Measurements from ENCODE around the gene FFAR3.

Gene FFAR3

DNA sequence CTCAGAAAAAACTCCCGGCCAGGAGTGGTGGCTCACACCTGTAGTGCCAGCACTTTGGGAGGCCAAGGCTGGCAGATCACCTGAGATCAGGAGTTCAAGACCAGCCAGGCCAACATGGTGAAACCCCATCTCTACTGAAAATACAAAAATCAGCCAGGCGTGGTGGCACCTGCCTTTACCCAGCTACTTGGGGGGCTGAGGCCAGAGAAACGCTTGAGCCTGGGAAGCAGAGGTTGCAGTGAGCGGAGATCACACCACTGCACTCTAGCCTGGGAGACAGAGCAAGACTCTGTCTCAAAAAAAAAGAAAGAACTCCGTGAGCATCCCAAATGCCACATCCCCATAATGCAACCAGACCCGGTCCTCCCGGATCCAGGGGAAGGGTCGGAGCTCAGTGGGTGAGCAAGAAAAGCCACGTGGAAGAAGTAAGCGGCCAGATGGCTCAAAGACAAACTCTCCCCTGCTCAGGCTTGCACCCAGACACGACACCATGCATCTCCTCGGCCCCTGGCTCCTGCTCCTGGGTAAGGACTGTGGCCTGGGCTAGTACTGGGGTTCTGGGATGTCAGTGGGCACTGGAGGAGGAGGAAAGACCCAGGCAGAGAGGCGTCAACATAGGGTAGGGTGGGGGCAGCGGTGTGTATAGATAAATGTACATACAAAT, 26.6 kb upstream of the FFAR3 start:
- DNase-seq, result no peak

GRCh38 chr19:35332817-35333216, 25.4 kb upstream of the FFAR3 start:
- DNase-seq, result no peak

DNA sequence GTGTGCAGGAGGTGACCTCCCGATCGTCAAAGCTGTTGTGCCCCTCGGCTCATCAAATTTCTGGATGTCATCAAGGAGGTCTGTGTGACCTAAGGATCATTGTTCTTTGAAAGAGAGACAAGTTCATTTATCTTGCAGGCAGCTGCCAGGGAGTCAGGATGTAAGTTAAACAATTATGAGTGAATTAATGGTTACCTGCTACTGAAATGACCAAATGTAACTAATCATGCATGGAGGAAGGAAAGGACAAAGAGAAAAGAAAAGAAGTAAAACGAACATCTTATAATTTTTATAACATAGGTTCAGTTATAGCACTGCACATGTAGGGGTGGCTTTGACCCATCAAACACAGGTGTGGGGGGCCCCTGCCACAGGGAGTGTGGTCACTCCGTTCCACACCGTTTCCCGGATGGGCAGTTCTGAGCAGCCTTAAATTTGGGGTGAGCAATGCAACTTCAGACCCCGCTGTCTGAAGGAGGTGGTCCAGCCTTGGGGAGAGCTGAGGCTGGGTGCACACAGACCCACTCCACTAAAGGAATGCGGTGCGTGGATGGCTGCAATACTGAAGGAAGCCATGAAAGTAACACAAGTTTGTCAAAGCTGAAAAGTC, 24.0 kb upstream of the FFAR3 start:
- DNase-seq, result no peak

DNA sequence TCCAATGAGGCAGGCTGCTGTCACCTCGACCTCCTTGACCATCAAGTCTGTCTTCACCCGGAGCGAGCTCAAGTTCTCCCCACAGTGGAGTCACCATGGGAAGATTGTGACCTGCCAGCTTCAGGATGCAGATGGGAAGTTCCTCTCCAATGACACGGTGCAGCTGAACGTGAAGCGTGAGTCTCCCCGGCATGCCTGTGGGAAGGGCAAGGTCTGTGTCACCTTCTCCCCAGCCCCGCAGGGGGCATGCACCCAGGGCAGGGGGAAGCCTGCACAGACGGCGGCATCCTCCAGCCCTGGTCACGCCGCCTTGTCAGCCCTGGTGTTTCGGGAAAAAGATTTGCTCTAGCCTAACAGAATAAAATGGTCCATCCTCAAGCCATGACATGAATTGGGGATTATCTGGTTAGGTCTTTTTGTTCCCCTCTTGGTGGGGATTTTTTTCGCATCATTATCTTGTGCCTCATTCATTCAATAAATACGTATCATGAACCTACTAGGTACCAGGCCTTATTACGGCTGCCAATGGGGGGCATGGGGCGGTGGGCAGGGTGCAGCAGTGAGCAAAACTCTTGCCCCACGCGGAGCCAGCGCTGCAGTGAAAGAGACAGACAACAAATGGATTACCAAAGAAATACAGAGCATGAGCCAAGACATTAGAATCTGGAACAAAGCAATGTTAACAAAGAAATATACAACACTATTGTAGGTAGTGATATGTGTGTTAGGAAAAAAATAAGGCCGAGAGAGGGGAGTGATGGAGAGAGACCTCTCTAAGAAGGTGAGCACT, 21.9 kb upstream of the FFAR3 start:
- no peak for DNase-seq

- no peak for DNase-seq
Measured at GRCh38 chr19:35337097-35337983, 20.9 kb upstream of the FFAR3 start.

DNA sequence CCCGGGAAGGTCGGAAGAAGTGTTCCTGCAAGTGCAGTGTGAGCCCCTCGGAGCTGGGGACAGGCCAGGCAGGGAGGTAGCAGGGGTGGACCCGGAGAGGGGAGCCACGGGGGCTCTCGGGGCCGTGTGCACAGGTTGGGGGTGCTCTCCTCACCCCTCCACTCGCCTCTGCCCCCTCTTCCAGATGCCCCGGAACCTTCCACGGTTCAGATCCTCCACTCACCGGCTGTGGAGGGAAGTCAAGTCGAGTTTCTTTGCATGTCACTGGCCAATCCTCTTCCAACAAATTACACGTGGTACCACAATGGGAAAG, 20.3 kb upstream of the FFAR3 start:
- DNase-seq, result no peak

DNA sequence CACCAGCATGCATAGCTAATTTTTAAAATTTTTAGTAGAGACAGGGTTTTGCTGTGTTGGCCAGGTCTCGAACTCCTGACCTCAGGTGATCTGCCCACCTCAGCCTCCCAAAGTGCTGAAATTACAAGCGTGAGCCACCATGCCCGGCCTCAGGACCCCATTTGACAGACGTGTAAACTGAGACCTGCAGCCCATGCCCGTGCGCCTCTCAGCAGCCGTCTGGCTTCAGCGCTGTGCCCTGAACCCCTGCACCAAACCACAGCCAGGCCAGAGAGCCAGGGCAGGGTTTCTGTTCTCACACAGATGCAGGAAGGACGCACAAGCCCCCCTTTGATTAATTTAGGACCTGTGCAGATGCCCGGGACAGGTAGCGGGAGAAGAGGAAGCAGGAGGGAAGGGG, 17.8 kb upstream of the FFAR3 start:
- no peak for DNase-seq

DNA sequence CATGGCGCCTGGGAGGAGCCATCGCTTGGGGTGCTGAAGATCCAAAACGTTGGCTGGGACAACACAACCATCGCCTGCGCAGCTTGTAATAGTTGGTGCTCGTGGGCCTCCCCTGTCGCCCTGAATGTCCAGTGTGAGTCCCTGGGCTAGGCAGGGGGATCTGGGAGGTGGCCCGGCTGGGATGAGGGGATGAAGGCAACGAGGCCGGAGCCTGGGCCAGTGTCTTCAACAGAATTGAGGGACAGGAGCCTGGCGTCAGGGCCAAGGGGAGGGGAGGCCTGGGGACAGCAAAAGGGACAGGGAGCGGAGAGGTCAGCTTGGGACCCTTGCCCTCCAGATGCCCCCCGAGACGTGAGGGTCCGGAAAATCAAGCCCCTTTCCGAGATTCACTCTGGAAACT, 17.3 kb upstream of the FFAR3 start:
- no peak for DNase-seq

DNA sequence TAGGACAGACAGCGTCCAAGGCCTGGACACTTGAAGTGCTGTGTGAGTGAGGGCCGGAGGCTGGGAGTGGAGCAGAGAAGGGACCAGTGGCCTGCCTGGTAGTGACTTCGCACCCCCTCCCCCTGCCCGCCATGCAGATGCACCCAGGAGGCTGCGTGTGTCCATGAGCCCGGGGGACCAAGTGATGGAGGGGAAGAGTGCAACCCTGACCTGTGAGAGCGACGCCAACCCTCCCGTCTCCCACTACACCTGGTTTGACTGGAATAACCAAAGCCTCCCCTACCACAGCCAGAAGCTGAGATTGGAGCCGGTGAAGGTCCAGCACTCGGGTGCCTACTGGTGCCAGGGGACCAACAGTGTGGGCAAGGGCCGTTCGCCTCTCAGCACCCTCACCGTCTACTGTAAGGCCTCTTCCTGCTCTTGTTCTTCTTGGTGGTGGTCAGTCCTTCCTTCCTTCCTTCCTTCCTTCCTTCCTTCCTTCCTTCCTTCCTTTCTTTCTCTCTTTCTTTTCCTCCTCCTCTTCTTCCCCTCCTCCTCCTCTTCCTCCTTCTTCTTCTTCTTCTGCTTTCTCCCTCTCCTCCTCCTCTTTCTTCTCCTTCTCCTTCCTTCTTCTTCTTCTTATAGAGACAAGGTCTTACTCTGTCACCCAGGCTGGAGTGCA, 16.6 kb upstream of the FFAR3 start:
- DNase-seq, result no peak

DNA sequence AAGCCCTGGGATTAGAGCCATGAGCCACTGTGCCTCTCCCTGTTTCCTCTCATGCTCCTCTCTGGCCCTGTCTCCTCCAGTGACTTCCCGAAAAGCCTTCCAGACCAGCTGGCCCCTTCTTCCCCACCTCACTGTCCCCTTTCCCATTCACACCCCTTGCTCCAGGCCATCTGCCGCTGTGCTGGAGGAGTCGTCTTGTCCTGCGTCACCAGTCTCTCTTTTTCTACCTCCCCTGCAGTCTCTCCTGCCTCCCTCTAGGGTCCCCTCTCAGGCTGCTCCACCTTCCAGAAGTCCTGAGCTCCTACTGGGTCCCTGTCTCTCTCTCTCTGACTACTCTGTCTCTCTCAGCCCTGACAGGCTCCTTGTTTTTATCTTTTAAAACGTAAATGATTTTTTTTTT, 15.8 kb upstream of the FFAR3 start:
- no peak for DNase-seq

- no peak for DNase-seq
Measured at GRCh38 chr19:35344511-35345031, 13.7 kb upstream of the FFAR3 start.

GRCh38 chr19:35345671-35346111, 12.6 kb upstream of the FFAR3 start:
- DNase-seq, result no peak

DNA sequence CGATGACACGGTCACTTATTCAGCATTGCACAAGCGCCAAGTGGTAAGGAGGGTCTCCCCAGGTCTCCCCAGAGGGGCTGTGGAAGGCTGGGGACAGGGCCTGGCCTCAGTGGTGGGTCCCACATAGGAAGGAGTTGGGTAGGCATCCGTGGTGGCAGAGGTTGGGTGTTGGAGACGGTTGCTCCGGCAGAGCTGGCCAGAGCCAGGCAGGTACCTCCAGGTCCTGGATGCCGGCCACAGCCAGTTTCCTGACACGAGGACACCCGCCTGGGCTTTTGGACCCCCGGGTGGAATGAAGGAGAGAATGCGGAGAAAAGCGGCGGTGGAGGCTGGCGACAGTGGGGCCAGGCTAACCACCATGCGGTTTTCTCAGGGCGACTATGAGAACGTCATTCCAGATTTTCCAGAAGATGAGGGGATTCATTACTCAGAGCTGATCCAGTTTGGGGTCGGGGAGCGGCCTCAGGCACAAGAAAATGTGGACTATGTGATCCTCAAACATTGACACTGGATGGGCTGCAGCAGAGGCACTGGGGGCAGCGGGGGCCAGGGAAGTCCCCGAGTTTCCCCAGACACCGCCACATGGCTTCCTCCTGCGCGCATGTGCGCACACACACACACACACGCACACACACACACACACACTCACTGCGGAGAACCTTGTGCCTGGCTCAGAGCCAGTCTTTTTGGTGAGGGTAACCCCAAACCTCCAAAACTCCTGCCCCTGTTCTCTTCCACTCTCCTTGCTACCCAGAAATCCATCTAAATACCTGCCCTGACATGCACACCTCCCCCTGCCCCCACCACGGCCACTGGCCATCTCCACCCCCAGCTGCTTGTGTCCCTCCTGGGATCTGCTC, 11.8 kb upstream of the FFAR3 start:
- no peak for DNase-seq

DNA sequence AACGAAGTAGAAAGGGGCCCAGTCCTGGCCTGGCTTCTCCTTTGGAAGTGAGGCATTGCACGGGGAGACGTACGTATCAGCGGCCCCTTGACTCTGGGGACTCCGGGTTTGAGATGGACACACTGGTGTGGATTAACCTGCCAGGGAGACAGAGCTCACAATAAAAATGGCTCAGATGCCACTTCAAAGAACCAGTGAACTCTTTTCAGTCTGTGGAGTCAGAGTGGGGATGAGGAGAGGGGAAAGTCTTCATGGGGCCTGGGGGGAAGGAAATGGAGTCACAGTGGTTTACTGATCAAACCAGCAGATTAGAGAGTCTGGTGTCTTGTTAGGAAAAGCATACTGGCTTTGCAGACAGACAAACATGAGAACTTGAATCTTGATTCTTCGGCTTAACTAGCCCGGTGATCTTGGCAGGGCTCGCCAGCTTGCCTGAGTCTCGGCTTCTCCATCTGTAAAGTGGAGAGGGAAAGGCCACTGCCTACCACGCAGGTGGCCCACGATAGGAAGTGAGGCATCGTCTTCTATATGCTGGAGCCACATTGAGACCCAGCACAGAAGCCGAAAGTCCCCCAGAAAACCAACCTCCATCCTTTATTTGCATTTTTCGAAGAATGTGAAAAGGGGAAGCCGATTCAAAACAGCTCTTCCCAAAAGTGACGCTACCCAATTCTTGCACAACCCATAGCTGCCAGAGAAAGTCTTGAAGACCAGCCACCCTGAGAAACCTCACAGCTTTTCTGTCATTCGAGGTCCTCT, 10.9 kb upstream of the FFAR3 start, which contains the start of gene FFAR1:
FFAR1 (plus strand) TSS at position 732 of the 759 bp plus-strand sequence. CDS start 3,650 bp downstream, outside the sequence.
- DNase-seq, result no peak

DNA sequence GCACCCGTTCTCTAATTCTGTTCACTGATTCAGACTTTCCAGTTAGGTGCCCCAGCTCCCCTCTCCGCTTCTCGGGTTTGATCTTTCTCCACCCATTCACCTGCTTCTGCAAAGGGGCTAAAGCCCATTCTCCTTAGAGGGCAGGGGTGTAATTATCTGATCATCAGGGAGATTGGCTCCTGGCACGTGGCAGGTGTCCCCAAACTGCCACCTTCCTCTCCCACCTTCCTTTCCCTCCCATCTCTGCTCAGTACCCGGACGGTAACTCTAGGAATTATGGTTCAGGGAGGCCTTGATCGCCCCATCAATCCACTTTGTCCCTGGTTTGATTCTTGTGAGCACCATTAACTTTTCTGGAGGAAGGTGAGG, 10.3 kb upstream of the FFAR3 start:
- no peak for DNase-seq

- no peak for DNase-seq
Measured at GRCh38 chr19:35348911-35349611, 9.2 kb upstream of the FFAR3 start.

- no peak for DNase-seq
Measured at GRCh38 chr19:35349614-35350521, 8.4 kb upstream of the FFAR3 start.

DNA sequence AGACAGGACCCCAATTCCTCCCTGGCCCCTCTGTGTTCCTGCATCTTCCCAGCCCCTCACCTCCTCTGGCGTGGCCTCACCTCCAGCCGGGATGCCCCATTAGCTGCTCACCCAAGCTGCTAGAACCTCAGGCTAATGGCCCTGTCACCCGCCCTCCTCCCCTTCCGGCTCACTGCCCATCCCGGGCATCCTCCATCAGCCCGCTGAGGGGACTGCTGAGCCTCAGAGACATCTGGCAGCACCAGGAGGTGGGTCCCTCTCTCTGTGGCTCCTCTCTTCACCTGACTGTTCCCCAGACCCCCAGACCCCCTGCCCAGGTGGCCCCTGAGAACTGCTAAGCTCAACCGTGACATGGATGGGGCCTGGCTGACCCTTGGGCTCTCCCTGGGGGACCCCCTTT, 7.7 kb upstream of the FFAR3 start:
- no peak for DNase-seq
